Heart right ventricle (tissue), 16 donors: ENCODE data around the gene AUTS2. TPM values are rescaled to one million over a fixed set of nuclear protein-coding genes. Genes with fewer than 3 reads are reported as not detected.

ENCODE experiments used
- ATAC-seq, 8 donors: fragments of 200-7000 bp; cut with Tn5 transposase; one replicate each; pipeline ENCODE4 v1.9.1; 2020; ENCODE audit warnings: mild to moderate bottlenecking in 8 of 8, moderate library complexity in 8 of 8, moderate number of reproducible peaks in 1 of 8
- DNase-seq, 2 donors: peaks; one replicate each; pipeline ENCODE4 v3.0.0-alpha.2; 2020
- H3K27ac ChIP-seq, 10 donors: fragments of 200-600 bp; sonication (generic) in 2 of 10; one replicate each; pipeline versions ENCODE4 v1.5.0 to v1.8.0; 2020 to 2022; ENCODE audit warnings: mild to moderate bottlenecking in 3 of 10
- H3K27me3 ChIP-seq, 7 donors: fragments of 200-600 bp; one replicate each; pipeline ENCODE4 v1.8.0; 2021 to 2022; ENCODE audit warnings: mild to moderate bottlenecking in 2 of 7
- H3K36me3 ChIP-seq, 9 donors: fragments of 200-600 bp; sonication (generic) in 1 of 9; one replicate each; pipeline versions ENCODE4 v1.5.0 to v1.8.0; 2020 to 2022; ENCODE audit warnings: mild to moderate bottlenecking in 2 of 9
- H3K4me1 ChIP-seq, 9 donors: fragments of 200-600 bp; sonication (generic) in 1 of 9; one replicate each; pipeline versions ENCODE4 v1.5.0 to v1.8.0; 2020 to 2022; ENCODE audit warnings: mild to moderate bottlenecking in 4 of 9
- H3K4me3 ChIP-seq, 10 donors: fragments of 200-600 bp; sonication (generic) in 2 of 10; one replicate each; pipeline versions ENCODE4 v1.5.0 to v1.8.0; 2020 to 2022; ENCODE audit warnings: mild to moderate bottlenecking in 7 of 10, moderate library complexity in 2 of 10
- H3K9me3 ChIP-seq, 11 donors: fragments of 200-600 bp in 10 of 11; sonication (generic) in 2 of 11; one replicate each; pipeline versions ENCODE4 v1.5.0 to v1.8.0; 2013 to 2022; ENCODE audit warnings: mild to moderate bottlenecking in 2 of 11, control low read depth in 1 of 11, moderate library complexity in 1 of 11
- CTCF ChIP-seq, 9 donors: fragments of 200-600 bp; sonication (generic) in 2 of 9; IDR thresholded peaks; one replicate each; pipeline versions ENCODE4 v1.5.0 to v1.8.0; 2021 to 2022; ENCODE audit warnings: antibody characterized with exemption in 9 of 9, mild to moderate bottlenecking in 5 of 9, moderate library complexity in 1 of 9
- WGBS, 2 donors: extraction: QIAGEN DNeasy Blood & Tissue Kit; methylation state at CpG; one replicate each; pipeline ENCODE4 v1.1.7; 2013; ENCODE audit warnings: inconsistent platforms in 1 of 2; 5-methylcytosine and 5-hydroxymethylcytosine counted together
- intact Hi-C, 10 donors: fragments of 100-400 bp; cut with DNase I; formaldehyde crosslinking; loops; one replicate each; pipeline versions ENCODE4 v1.11.1 to v1.14.2; 2022
- polyA plus RNA-seq, 2 donors: library from polyadenylated mRNA; stranded (reverse); fragments of 200-250 nt; gene quantifications; one replicate each; pipeline ENCODE4 v1.2.3, GENCODE V29; 2013
- total RNA-seq, 10 donors: library from RNA; stranded (reverse); fragmentation: NEBNext Ultra II Directional in 3 of 10; extraction: Animal tissue kit (Norgen Biotek cat#: 25700) in 3 of 10; gene quantifications; one replicate each; pipeline versions ENCODE4 v1.2.1 to v1.2.4, GENCODE V29; 2021 to 2023
- donor health status: Arrhythmogenic right ventricular cardiomyopathy.
- donor health status: ischemic (EF 13 %, LVEDD 7.1; RV severe dilation, severe dysfunction).
- donor health status: healthy with polysubstance abuse.
- donor health status: DM: no; HTN: yes; CAD: no.
- donor health status: DM: no; HTN: no; CAD: no.
- donor health status: ischemic (EF 25% LVEDD 6.9; RV normal size, moderate dysfunction).
- donor health status: ischemic (EF 25% LVEDD 5.7; RV mildly dilated, moderate dysfunction).
- donor health status: healthy.
- donor health status: DM: yes; HTN: yes; CAD: no.
- donor health status: Ischemic cardiomyopathy.
- donor health status: ischemic (EF 35%, LVEDD 5.7; RV mildly dilated, moderate dysfunction).
- donor health status: nonischemic (EF 11% LVEDD 7.7; RV severe dilation, severe dysfunction).
- donor health status: DM: yes; HTN: yes; CAD: no.
- donor health status: PGD.
- donor health status: ischemic (EF 29% LVEDD 5.4; RV normal size, mild dysfunction).
- donor health status: nonischemic (EF 23%, LVEDD 6.1; RV moderate dilation, normal function).

Gene AUTS2
- total and polyA plus RNA-seq, 12 donors: 1.6 to 11.2 (median 7.3) TPM

- no peak for DNase-seq
- WGBS, 2 donors: 58 to 94% methylated on average over 2 of the region's 2 CpGs
- Histone ChIP-seq H3K4me3 (no peak overlapping the region), H3K4me1 (no peaks in the 10 kb centered on the region), H3K27ac (no peak overlapping the region), H3K27me3 (peaks cover 0 to 45% (median 5%) of the 10 kb centered on the region in 7 donors), H3K36me3 (no peaks in the 10 kb centered on the region), H3K9me3 (peaks cover 0 to 8% (median 0%) of the 10 kb centered on the region in 11 donors)
- intact Hi-C loops: no loop called here
- TF ChIP-seq CTCF (IDR thresholded peaks at IDR 0.05): no peak
- no peak for ATAC-seq
These were observed 1237.4 kb downstream of the AUTS2 start for GRCh38 chr7:70835658-70836057.

GRCh38 chr7:70836279-70836678, 1238.0 kb downstream of the AUTS2 start:
- 61 to 69% methylated on average over 1 of the region's 1 CpG for WGBS, 2 donors
- ATAC-seq (no peak), DNase-seq (no peak)
- Histone ChIP-seq H3K36me3 (no peaks in the 10 kb centered on the region), H3K4me1 (no peaks in the 10 kb centered on the region), H3K27ac (no peak overlapping the region), H3K27me3 (peaks cover 0 to 39% (median 5%) of the 10 kb centered on the region in 7 donors), H3K9me3 (peaks cover 0 to 8% (median 0%) of the 10 kb centered on the region in 11 donors), H3K4me3 (no peak overlapping the region)
- intact Hi-C loops: no loop called here
- no peak for TF ChIP-seq CTCF (IDR thresholded peaks at IDR 0.05)

GRCh38 chr7:70836946-70837345, 1238.7 kb downstream of the AUTS2 start:
- Histone ChIP-seq H3K4me3 (no peak overlapping the region), H3K9me3 (peaks cover 0 to 8% (median 0%) of the 10 kb centered on the region in 11 donors), H3K27me3 (peaks cover 0 to 34% (median 5%) of the 10 kb centered on the region in 7 donors), H3K27ac (no peak overlapping the region), H3K4me1 (no peaks in the 10 kb centered on the region), H3K36me3 (no peaks in the 10 kb centered on the region)
- DNase-seq: no peak
- WGBS, 2 donors: 90 to 97% methylated on average over 6 of the region's 6 CpGs
- no peak for ATAC-seq
- intact Hi-C loops: no loop called here
- TF ChIP-seq CTCF (IDR thresholded peaks at IDR 0.05): no peak

GRCh38 chr7:70837589-70837988, 1239.3 kb downstream of the AUTS2 start:
- no peak for DNase-seq
- no peak for TF ChIP-seq CTCF (IDR thresholded peaks at IDR 0.05)
- peaks cover 0 to 33% (median 5%) of the 10 kb centered on the region in 7 donors for H3K27me3 ChIP-seq
- peaks cover 0 to 13% (median 0%) of the 10 kb centered on the region in 11 donors for H3K9me3 ChIP-seq
- no peaks in the 10 kb centered on the region for H3K36me3 ChIP-seq
- H3K4me3 ChIP-seq: no peak overlapping the region
- H3K4me1 ChIP-seq: no peaks in the 10 kb centered on the region
- no peak overlapping the region for H3K27ac ChIP-seq
- 68 to 75% methylated on average over 4 of the region's 4 CpGs for WGBS, 2 donors
- ATAC-seq: no peak
- intact Hi-C loops: no loop called here
